Stomach (tissue), 9 donors: ENCODE data around the gene OSBP2. TPM values are rescaled to one million over a fixed set of nuclear protein-coding genes. Genes with fewer than 3 reads are reported as not detected.

ENCODE experiments used
- DNase-seq, 2 donors: peaks; one replicate each; pipeline versions ENCODE4 v3.0.0 to v3.0.0-alpha.2; 2013 to 2019
- H3K27ac ChIP-seq, 5 donors: fragments of 200-600 bp in 4 of 5; sonication (generic) in 4 of 5; one replicate each; pipeline ENCODE4 v1.5.1; 2013 to 2019; ENCODE audit warnings: mild to moderate bottlenecking in 1 of 5, moderate library complexity in 1 of 5
- H3K27me3 ChIP-seq, 3 donors: fragments of 200-600 bp; sonication (generic); one replicate each; pipeline ENCODE4 v1.5.1; 2017 to 2019; ENCODE audit warnings: mixed run types in 1 of 3
- H3K36me3 ChIP-seq, 4 donors: fragments of 200-600 bp; sonication (generic); 1 replicate in 3 of 4; 2 replicates in 1 of 4; pipeline ENCODE4 v1.5.1; 2016 to 2019
- H3K4me1 ChIP-seq, 4 donors: fragments of 200-600 bp; sonication (generic); one replicate each; pipeline ENCODE4 v1.5.1; 2016 to 2019
- H3K4me3 ChIP-seq, 4 donors: fragments of 200-600 bp; sonication (generic) in 3 of 4; one replicate each; pipeline ENCODE4 v1.5.1; 2016 to 2019; ENCODE audit warnings: mild to moderate bottlenecking in 1 of 4
- H3K9me3 ChIP-seq, 4 donors: fragments of 200-600 bp; sonication (generic); one replicate each; pipeline ENCODE4 v1.5.1; 2016 to 2019
- CTCF ChIP-seq, 7 experiments: fragments of 450-650 bp in 4 of 7; fragments of 200-600 bp in 3 of 7; sonication (generic) in 3 of 7; IDR thresholded peaks; one replicate each; pipeline ENCODE4 v1.5.1; 2016 to 2019; ENCODE audit warnings: antibody characterized with exemption in 7 of 7, control low read depth in 2 of 7, mild to moderate bottlenecking in 1 of 7
- EP300 ChIP-seq: sonication (generic); formaldehyde crosslinking; IDR thresholded peaks from one replicate; pipeline ENCODE4 v1.6.1; 2017; ENCODE audit warnings: antibody characterized with exemption
- POLR2A ChIP-seq, 4 donors: fragments of 450-650 bp; IDR thresholded peaks; one replicate each; pipeline ENCODE4 v1.6.1; 2016; ENCODE audit warnings: antibody characterized with exemption in 4 of 4, control low read depth in 2 of 4, mild to moderate bottlenecking in 1 of 4, moderate library complexity in 1 of 4
- POLR2AphosphoS5 ChIP-seq, 3 donors: sonication (generic); formaldehyde crosslinking; IDR thresholded peaks; one replicate each; pipeline ENCODE4 v1.6.1; 2016; ENCODE audit warnings: antibody characterized with exemption in 3 of 3
- WGBS, 5 donors: extraction: QIAGEN DNeasy Blood & Tissue Kit in 3 of 5; methylation state at CpG; one replicate each; pipeline versions ENCODE4 v1.1.5 to v1.1.7; 2013 to 2018; 5-methylcytosine and 5-hydroxymethylcytosine counted together
- intact Hi-C: fragments of 100-400 bp; cut with DNase I; formaldehyde crosslinking; loops from one replicate; pipeline ENCODE4 v1.15.1; 2023; ENCODE audit warnings: low total_unique reads
- polyA plus RNA-seq, 3 donors: library from polyadenylated mRNA; stranded (reverse); fragments of 200-250 nt; gene quantifications; one replicate each; pipeline ENCODE4 v1.2.3, GENCODE V29; 2013
- total RNA-seq, 5 donors: library from RNA; depleted of rRNA; stranded (reverse); fragments of >200 nt; gene quantifications; one replicate each; pipeline versions ENCODE4 v1.1.0 to v1.2.3, GENCODE V29; 2014 to 2016
- donor health status: healthy with polysubstance abuse.
- donor health status: Bipolar disorder and iron deficiency.
- donor health status: healthy.

Gene OSBP2
- total and polyA plus RNA-seq, 8 donors, result 0.58 to 9.5 (median 1.8) TPM; not detected in 1

GRCh38 chr22:30665266-30665665, 29.4 kb upstream of the OSBP2 start:
- H3K36me3 ChIP-seq, result peaks cover 0 to 32% (median 24%) of the 10 kb centered on the region in 4 donors
- intact Hi-C loops, result no loop called here
- H3K27me3 ChIP-seq, result no peaks in the 10 kb centered on the region
- DNase-seq, result no peak
- WGBS, 5 donors, result 76 to 85% (median 82%) methylated on average over 2 of the region's 2 CpGs
- H3K4me1 ChIP-seq, result peaks cover 4 to 30% (median 19%) of the 10 kb centered on the region in 4 donors
- H3K27ac ChIP-seq, result no peak overlapping the region
- H3K9me3 ChIP-seq, result no peaks in the 10 kb centered on the region
- no peak overlapping the region for H3K4me3 ChIP-seq
- TF ChIP-seq EP300 (no peak), CTCF (IDR thresholded peaks at IDR 0.05) (no peak), POLR2A (IDR thresholded peaks at IDR 0.05) (no peak), POLR2AphosphoS5 (IDR thresholded peaks at IDR 0.05) (no peak)

GRCh38 chr22:30665786-30666185, 28.9 kb upstream of the OSBP2 start:
- intact Hi-C loops, result no loop called here
- Histone ChIP-seq H3K4me1 (peaks cover 4 to 30% (median 19%) of the 10 kb centered on the region in 4 donors), H3K4me3 (no peak overlapping the region)

GRCh38 chr22:30667107-30667493, 27.6 kb upstream of the OSBP2 start:
- peak overlapping the region; percentile 49 to 75 (median 65) for H3K27ac ChIP-seq
- no peaks in the 10 kb centered on the region for H3K9me3 ChIP-seq
- H3K27me3 ChIP-seq, result no peaks in the 10 kb centered on the region
- peak overlapping the region; percentile 70 to 89 (median 74) for H3K4me3 ChIP-seq
- peaks cover 4 to 30% (median 19%) of the 10 kb centered on the region in 4 donors for H3K4me1 ChIP-seq
- intact Hi-C loops, result no loop called here
- 0 to 1% (median 1%) methylated on average over 18 of the region's 18 CpGs for WGBS, 5 donors
- H3K36me3 ChIP-seq, result peaks cover 0 to 30% (median 21%) of the 10 kb centered on the region in 4 donors
- TF ChIP-seq POLR2A (IDR thresholded peaks at IDR 0.05), result no peak
- TF ChIP-seq CTCF (IDR thresholded peaks at IDR 0.05), result no peak
- no peak for TF ChIP-seq POLR2AphosphoS5 (IDR thresholded peaks at IDR 0.05)
- TF ChIP-seq EP300, result no peak
- peak in 1 of 2 donors; percentile 66 for DNase-seq

More at GRCh38 chr22:30665786-30666185, 28.9 kb upstream of the OSBP2 start:
- H3K9me3 ChIP-seq, result no peaks in the 10 kb centered on the region
- H3K27ac ChIP-seq, result no peak overlapping the region
- WGBS, 5 donors, result 84 to 99% (median 90%) methylated on average over 4 of the region's 4 CpGs
- no peak for DNase-seq
- H3K27me3 ChIP-seq, result no peaks in the 10 kb centered on the region
- TF ChIP-seq POLR2A (IDR thresholded peaks at IDR 0.05), result no peak
- TF ChIP-seq EP300, result no peak
- no peak for TF ChIP-seq POLR2AphosphoS5 (IDR thresholded peaks at IDR 0.05)
- no peak for TF ChIP-seq CTCF (IDR thresholded peaks at IDR 0.05)
- peaks cover 0 to 32% (median 24%) of the 10 kb centered on the region in 4 donors for H3K36me3 ChIP-seq

GRCh38 chr22:30667494-30668385, 26.9 kb upstream of the OSBP2 start, which contains the start of gene DUSP18:
DUSP18 (minus strand) TSS chr22:30667875; CDS start chr22:30664003, 3,872 bp downstream.
- Histone ChIP-seq H3K27ac (peak within 1 kb of the TSS; percentile 49 to 75 (median 65)), H3K9me3 (no peaks in the 10 kb centered on the region), H3K4me3 (peak within 1 kb of the TSS; percentile 70 to 89 (median 74)), H3K36me3 (peaks cover 0 to 23% (median 15%) of the 10 kb centered on the region in 4 donors), H3K4me1 (peaks cover 4 to 30% (median 19%) of the 10 kb centered on the region in 4 donors), H3K27me3 (no peaks in the 10 kb centered on the region)
- TF ChIP-seq POLR2AphosphoS5 (IDR thresholded peaks at IDR 0.05) (peak in 2 of 3 donors; percentile 59 to 86), EP300 (no peak), CTCF (IDR thresholded peaks at IDR 0.05) (peak in 3 of 7 experiments; percentile 20 to 52 (median 28)), POLR2A (IDR thresholded peaks at IDR 0.05) (peak in 1 of 4 donors; percentile 14)
- intact Hi-C loops, result no loop called here
- DNase-seq, result peak; percentile 97
- WGBS, 5 donors, result 0 to 1% (median 1%) methylated on average over 41 to 77 of the region's 77 CpGs
